GM18505 (cell line): Measurements from ENCODE around the gene SERPINB1.
"Not testable (repeated sequence)": the region's sequence is repeated elsewhere in the genome, so short reads cannot be mapped to it uniquely, and the experiment has no call there.

ENCODE experiments used
- ATAC-seq: cut with Tn5 transposase; IDR thresholded peaks from one replicate; pipeline ENCODE4 v1.9.1; 2021; ENCODE audit not compliant: unreplicated experiment
- POLR2A ChIP-seq: IDR thresholded peaks from 4 replicates; pipeline ENCODE4 v1.6.1; 2011; ENCODE audit warnings: borderline replicate concordance; ENCODE audit not compliant: insufficient read depth, insufficient read length; ENCODE audit errors: extremely low read depth

SERPINB1 gene

DNA sequence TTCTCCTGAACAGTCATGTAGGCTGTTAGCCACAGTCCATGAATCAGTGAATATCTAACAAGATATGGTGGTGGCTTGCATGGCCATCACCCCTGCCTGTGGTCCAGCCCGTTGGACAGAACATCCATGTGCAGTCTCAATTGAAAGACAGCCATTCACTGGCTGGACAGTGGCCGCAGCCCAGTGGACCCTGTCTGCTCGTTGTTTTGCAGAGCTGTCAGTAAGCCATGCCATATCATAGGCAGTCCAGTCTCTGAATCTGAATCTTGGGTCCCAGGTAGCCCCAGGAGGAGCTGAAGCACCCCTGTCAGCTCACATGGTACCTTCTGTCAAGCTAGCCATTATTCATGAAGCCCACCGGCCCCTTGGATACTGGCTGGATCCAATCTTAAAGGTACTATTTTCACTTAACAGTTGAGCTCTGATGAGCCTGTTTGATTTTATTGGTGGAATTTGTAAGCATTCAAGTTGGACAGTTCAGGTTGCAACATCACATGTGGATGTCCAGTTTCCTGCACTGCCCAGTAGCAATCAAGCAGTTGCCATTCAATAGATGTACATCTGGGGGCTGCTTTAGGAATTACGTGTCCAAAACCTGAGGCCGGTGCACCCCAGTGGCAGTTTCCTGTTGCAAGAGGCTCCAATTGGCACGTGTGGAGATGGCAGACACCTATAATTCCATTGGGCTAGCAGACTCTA lies 37.8 kb downstream of the SERPINB1 start:
- no peak for ATAC-seq
- TF ChIP-seq POLR2A, result no peak

DNA sequence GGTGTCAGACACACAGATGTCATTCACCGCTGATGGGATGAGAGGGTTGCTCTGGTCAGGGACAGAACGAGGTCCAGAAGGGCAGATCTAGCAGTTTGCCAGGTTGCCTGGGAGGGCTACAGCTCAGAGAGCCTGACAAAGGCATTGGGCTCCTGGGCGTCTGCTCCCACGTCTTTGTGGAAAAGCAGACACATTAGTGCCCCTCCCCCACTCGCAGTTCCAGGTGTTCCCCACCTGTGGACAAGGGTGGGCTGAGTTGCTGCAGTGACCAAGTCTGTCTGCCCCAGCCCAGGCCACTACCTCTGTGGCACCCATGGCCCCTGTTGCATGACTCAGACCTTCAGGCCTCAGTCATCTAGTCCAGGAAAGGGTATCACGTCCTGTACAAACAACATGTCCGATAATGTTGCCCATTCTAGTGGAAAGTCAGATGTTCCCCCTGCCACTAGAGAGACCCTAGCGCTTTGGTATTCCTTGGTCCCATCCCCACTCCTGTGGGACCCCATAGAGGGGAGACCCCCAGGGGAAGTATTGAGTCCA lies 39.1 kb downstream of the SERPINB1 start:
- no peak for TF ChIP-seq POLR2A
- no peak for ATAC-seq

DNA sequence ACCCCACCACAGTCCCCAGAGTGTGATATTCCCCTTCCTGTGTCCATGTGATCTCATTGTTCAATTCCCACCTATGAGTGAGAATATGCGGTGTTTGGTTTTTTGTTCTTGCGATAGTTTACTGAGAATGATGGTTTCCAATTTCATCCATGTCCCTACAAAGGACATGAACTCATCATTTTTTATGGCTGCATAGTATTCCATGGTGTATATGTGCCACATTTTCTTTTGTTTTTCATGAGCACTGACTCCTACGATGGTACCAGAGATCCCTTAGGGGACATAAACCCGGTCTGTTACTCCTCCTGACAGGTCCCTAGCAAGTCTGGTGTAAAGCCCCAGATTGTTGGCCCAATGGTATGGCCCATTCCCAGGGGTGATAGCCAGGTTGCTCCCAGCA lies 40.0 kb downstream of the SERPINB1 start:
- not testable (repeated sequence) for ATAC-seq

DNA sequence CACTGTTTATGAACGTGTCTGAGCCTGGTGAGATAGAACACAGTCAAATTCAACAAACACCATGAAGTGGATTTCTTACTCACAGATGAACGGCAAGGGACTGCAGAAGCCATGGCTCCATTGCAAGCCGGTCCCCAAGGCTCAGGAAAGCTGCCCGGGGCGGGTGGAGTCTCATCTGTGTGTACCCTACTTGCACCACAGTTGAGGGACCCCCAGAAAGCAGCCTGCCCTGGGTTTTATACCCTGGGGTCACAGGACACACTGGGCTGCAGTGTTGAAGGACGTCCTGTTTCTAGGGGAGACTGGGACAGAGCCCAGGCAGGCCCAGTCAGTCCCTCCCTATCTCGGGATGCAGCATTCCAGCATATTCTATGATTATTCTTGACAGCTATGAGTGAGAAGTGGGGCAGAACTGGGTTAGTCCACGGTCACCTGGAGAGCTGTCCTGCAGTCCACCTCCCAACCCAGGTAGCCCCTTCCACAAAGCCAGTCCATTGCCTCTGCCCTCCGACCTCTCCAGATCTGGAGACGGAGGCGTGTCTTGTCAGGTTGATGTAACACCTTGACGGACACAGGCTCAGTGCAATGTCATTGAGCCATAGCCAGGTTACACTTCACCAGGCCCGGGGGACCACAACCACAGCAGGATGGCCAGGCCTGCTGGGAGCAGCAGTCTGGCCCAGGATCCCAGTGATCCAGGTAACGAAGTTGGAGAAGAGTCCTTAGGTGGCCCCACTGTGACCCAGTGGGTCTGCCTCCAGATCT lies 40.9 kb downstream of the SERPINB1 start:
- TF ChIP-seq POLR2A, result no peak
- ATAC-seq, result no peak

DNA sequence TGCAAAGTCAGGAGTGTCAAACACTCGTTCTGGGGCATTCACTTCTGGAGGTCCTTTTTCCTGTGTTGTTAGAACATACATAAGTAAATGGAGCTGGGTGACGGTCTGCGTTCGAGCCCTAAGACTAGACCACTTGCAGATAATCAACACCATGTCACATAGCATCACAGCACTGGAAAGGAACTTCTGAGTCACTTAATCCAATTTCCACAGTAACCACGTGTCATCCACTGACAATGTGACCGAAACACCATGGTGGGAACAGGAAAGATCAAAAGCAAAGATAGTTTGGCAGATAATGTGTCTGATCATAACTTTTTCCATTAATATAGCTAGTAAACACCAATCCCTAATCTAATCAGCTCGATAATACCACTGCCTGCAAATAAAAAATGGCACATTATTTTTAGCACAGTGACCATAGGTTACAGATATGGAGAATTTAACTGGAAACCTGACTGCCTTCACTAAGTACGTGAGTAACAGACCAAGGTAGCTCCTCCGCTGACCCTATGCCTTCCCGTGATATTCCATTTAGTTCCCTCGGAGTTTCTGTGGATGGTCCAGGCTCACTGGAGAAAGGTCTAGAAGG lies 41.6 kb downstream of the SERPINB1 start:
- no peak for TF ChIP-seq POLR2A
- no peak for ATAC-seq

DNA sequence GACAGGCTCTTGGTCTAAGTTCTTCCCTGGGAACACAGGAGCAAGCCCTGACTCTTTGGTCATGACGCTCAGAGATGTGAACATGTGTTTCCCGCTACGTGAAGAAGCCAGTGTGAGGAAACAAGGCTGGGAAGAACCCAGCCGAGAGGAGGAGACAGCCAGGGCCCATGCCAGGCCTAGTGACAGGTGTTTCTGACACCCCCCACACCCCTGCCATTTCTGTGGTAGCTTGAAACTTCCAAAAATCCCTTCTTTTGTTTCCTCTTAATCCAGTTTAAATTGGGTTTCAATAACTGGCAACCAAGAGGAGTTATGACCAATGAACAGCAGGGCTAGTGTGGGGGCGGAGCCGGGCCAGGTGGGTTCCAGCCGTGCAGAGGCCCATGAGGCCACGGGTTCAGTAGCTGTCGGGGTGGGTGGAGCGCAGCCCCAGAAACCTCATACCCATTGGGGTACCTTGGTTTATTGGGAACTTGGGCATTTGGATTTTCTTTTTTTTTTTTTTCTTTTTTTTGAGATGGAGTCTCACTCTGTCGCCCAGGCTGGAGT lies 43.0 kb downstream of the SERPINB1 start:
- no peak for TF ChIP-seq POLR2A
- ATAC-seq, result no peak

DNA sequence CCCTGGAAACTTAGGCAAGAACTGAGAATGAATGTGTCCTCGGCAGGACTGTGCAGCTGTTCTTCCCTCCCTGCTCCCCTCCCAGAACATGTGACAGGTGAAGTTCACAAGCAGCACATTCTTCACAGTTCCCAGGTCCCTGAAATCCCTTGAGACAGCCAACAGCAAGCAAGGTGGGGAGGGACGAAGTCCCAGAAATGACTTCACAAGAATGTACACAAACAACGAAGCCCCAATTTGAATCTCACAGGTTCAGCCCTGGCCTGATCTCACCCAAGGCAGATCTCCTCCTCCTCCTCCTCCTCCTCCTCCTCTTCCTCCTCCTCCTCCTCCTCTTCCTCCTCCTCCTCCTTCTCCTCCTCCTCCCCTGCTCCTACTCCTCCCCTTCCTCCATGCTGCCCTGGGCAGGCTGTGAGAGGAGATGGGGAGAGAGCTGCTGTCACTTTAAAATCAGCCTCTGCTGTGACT lies 44.1 kb downstream of the SERPINB1 start:
- no peak for ATAC-seq

DNA sequence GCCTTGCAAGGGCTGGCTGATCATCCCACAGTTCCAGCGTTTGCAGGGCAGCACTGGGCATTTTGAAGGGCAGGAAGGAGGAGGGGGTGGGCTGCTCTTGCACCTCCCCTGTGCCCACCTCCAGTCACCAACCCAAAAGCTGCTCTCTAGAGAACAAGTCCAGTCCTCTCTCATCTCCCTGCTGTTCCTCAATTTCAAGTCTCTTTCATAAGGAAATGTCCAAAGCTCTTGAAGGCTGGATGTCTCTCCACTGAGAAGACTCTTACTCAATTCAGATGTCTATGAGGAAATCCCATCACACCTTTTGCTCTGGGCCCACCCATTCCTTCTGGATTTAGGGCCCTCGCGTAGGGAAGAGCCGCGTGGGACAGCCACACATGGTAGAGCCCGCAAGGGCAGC lies 44.8 kb downstream of the SERPINB1 start:
- no peak for TF ChIP-seq POLR2A
- no peak for ATAC-seq

More for the DNA sequence above, 44.1 kb downstream of the SERPINB1 start:
- no peak for TF ChIP-seq POLR2A

DNA sequence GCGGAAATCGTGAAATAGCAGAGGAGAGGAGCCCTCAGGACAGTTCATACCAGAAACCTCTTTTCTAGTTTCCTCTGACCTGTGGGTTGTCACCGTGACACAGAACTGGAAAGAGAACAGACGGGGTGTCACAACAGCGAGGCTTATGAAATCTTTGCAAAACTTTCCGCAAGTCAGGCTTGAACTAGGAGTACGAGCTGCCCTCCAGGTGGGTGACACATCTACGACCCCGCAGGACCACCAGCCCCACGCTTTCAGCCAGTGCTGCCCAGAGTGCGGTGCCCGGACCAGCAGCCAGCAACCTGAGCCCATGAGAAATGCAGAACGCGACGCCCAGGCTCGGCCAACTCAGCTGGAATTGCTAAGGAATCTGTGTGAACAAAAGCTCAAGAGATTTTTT lies 45.7 kb downstream of the SERPINB1 start:
- TF ChIP-seq POLR2A, result no peak
- no peak for ATAC-seq

DNA sequence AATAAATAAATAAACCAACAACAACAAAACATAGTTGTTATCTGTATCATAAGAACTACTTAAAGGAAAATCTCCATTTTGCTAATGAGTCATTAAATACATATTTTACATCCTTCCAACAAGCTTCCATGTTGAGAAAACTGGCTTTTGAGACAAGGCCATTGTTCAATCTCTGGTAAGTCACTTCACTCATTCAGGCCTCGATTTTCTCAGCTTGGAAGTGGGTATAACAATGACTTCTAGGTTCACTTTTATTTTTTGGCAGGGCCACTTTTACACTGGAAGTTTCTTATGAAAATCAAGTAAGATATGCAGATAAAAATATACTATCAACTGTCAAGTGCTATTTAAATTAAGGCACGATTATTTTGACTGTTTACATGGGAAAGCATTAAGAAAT lies 46.5 kb downstream of the SERPINB1 start:
- no peak for TF ChIP-seq POLR2A

DNA sequence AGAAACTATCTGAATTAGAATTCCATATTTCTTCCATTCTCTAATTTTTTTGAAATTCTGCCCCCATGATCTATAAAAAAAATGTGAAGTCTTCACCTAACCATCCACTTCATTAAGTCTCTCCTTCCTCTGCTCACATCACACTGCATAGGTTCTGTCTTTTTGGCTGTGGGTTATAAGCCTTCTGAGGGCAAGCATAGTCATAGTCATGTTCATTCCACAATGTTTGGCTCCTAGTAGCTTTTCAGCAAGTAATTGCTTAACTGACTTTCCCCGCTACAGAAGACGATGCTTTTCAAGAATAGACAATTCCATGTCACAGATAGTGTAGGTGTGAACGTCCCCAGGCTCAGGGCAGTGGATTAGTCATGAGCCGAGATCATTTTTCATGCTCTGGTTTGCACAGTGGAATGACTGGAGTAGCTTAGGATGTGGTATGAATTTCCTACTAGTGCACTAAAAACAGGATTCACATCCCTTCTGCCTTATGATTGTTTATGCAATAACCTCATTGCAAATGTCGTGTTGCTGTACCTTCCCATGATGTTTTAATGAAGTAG lies 47.4 kb downstream of the SERPINB1 start:
- no peak for TF ChIP-seq POLR2A
- no peak for ATAC-seq

More for the DNA sequence above, 46.5 kb downstream of the SERPINB1 start:
- ATAC-seq, result no peak

DNA sequence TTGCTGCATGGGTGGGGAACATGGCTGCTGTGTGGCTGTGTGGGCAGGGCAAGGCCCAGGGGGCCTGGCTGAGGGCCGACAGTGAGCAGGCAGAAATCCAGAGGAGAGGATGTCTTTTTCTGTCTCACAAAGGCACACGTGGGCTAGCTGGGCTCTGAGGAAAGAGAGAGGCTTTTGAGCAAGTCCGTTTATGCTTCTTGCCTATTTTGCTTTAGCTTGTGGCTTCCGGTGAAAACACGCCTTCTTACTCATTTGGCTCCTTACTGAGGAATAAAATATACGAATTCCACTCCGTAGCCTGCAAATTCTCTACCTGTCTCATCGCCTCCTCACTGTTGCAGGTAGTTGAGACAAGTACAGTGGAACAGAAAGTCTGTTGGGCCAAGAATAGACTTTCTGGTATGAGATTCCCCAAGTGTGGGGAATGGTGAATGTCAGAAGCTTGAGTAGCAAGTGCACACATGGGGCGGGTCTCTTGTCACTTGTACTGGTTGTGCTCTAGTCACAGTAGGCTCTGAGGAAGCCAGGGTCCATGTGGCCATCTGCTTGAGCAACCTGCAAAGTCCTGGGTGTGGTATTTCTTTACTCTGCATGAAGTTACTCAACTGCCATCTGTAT lies 48.0 kb downstream of the SERPINB1 start:
- ATAC-seq, result no peak
- TF ChIP-seq POLR2A, result no peak

DNA sequence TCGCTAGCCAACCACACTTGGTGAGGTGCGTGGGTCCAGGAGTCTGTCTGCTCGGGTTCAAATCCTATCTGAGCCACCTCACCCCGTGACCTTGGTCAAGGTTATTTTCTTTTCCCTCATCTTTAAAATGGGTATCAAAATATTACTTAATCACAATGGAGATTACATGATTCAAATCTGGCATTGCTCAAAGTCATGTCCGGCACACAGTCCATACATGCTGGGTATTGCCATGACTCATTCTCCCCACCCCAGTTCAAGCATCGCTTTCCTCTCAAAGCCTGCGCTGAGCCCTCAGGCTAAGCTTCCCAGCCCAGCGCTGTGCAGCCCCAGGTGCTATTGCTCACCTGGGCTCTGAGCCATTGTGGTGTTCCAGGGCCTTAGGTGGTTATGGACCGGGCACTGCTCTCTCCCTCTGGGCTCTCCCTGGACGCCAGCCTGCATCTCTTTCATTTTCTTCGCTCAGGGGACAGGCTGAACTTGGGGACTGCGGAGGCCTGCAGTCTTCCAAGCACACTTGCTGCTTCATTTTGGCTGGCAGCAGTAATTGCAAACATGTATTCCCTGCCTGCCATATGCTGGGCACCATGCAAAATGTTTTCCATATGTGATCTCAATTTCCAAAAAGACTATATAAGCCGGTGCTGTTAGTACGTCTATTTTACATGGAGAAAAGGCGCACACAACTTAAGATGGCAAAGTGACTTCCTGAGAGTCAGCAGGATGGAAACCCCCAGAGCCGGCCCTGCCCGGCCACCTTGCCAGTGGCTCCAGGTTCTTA lies 49.1 kb downstream of the SERPINB1 start:
- no peak for TF ChIP-seq POLR2A
- ATAC-seq, result no peak
